Thyroid gland (tissue), 4 donors: ENCODE results near the gene ZDHHC11B.
"Not testable (repeated sequence)": the region's sequence is repeated elsewhere in the genome, so short reads cannot be mapped to it uniquely, and the experiment has no call there.

ENCODE experiments used
- CTCF ChIP-seq, 6 experiments: fragments of 200-600 bp in 3 of 6; fragments of 450-650 bp in 3 of 6; sonication (generic) in 3 of 6; IDR thresholded peaks; one replicate each; pipeline ENCODE4 v1.5.1; 2016 to 2019; ENCODE audit warnings: antibody characterized with exemption in 6 of 6, mild to moderate bottlenecking in 2 of 6, inconsistent platforms in 1 of 6, moderate library complexity in 1 of 6
- POLR2A ChIP-seq, 2 donors: fragments of 450-650 bp; IDR thresholded peaks; one replicate each; pipeline ENCODE4 v1.6.1; 2017; ENCODE audit warnings: antibody characterized with exemption in 2 of 2, mild to moderate bottlenecking in 2 of 2, moderate library complexity in 1 of 2

GRCh38 chr5:691049-691448 lies 93.5 kb downstream of the ZDHHC11B start:
- not testable (repeated sequence) for TF ChIP-seq CTCF, POLR2A (IDR thresholded peaks at IDR 0.05)
